Stimulated activated CD4-positive, alpha-beta T cell treated with anti-CD3 and anti-CD28 coated beads, Interleukin-4, amount 100 ng/mL, for 24 hours (primary cell): ENCODE results near the gene ANKRD6.

Experiments used
- DNase-seq: peaks from one replicate; pipeline ENCODE4 v3.0.0-alpha.2; 2020

ANKRD6 gene

GRCh38 chr6:89518352-89519055 lies 85.6 kb downstream of the ANKRD6 start:
- no peak for DNase-seq

DNA sequence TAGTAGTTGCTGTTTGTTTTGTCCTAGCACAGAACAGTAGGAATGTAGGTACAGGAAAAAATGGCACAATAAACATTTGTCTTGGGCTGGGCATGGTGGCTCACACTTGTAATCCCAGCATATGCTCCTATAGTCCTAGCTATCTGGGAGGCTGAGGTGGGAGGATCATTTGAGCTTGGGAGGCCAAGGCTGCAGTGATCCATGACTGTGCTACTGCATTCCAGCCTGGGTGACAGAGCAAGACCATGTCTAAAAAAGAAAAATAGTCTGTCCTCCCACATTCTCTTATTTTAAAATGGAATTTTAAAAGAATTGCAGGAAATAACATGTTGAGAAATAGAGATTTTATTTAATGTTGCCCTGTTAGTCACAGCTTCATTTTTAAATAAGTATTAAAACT lies 87.8 kb downstream of the ANKRD6 start:
- no peak for DNase-seq

DNA sequence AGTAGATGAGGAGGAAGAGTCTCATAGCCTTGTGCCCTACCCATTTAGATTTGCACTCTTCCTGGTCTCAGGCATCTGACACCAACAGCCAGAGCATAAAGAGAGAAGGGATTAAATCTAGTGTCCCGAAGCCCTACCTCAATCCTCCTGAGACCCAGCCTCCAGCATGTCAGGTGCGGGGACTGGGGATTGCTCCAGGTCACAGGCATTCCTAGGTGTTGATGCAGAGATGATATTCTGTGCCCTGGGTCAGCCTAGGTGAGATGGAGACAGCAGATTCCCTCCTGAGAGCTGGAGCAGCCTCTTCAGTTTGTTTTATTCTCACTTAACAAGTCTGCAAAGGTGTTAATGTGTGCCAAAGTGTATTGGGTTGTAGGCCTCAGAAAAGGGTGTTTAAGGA lies 89.8 kb downstream of the ANKRD6 start:
- DNase-seq, result no peak

DNA sequence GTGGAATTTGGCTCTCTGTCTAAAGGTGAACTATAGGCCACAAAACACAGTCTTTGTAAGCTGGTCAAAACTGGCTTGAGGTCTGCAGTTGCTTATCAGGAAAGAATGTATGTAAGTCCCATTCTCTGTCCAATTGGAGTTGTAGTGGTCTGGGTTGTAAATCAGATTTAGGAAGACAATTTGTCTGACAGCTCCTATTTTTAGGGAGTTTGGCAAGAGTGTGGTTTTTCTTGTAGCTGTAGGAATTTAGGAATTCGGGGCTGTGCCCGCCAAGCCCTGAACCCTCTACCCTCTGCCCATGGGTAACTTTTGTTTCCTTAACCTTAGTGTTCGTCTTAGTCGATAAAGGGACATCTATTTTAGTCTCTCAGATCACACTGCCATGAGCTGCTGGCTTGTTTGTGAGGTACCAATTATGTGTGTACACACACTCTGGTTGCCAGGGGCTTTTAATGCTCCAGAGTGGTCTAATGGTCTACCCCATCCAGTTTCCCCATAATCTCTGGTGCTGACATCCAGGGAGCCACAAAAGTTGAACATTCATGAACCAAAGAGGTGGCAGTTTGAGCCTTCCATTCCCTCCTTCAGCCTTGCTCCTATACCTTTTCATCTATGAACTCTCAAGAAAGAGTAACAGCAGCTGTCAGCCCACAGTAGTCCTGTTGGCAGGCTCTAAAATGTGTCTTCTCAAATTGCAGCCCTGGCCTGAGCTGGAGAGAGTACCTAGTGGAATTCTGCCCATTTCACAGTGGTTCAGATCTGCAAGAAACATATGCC lies 93.0 kb downstream of the ANKRD6 start:
- DNase-seq, result no peak

DNA sequence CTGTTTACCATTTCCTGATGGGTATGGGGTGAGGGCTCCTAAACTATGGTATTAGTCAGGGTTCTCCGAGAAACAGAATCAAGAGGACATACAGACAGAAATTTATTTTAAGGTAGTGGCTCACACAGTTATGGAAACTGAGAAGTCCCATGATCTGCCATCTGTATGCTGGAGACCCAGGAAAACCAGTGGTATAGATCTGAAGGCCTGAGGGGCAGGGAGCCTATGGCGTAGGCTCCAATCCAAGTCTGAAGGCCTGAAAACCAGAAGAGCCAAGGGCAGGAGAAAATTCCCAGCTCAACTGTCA lies 93.6 kb downstream of the ANKRD6 start:
- DNase-seq, result no peak

DNA sequence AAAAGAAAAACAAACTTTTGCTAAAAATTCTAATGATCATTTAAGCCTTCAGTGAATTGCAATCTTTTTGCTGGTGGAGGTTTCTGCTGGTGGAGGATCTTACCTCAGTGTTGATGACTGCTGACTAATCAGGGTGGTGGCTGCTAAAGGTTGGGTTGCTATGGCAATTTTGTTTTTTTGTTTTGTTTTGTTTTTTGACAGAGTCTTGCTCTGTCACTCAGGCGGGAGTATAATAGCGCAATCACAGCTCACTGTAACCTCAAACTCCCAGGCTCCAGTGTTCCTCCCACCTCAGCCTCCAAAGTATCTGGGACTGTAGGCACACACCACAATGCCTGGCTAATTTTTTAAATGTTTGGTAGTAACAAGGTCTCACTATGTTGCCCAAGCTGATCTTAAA lies 94.7 kb downstream of the ANKRD6 start:
- DNase-seq, result no peak

GRCh38 chr6:89528866-89529265 lies 95.9 kb downstream of the ANKRD6 start:
- no peak for DNase-seq

DNA sequence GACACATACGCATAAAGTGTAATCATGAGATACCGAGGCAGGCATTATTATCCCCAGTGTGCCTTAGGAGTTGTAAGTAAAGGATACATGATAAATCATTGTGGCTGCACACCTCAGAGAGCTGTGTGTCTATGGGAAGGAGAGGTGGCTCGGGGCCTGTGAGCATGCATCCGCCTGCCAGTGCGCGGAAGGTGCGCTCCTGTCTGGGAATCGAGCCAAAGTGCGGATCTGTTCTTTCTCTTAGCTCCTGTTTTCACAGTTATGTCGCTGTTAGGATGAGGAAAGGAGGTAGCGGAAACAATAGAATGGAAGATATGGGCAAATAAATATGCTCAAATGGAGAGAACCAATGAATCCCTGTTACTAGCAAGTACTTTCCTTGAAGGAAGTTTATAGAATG lies 98.0 kb downstream of the ANKRD6 start:
- no peak for DNase-seq

DNA sequence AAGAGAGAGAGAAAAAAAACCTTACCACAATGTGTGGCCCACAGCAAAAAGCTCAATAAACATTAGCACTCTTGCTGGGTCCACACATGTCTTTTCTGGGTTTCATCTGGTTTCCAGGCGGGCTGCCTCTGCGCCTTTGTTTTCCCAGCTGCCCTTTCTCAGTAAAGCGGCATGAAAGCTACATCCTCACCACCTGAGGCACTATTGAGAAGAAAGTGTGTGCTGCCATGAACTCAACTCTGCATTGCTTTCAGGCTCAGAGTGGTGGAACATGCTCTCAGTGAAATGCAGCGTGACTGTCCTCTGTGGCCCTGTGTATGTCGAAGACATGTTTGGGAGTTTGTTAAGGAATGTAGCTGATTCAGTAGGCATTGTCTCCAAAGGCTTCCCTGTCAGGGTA lies 103.3 kb downstream of the ANKRD6 start:
- no peak for DNase-seq

DNA sequence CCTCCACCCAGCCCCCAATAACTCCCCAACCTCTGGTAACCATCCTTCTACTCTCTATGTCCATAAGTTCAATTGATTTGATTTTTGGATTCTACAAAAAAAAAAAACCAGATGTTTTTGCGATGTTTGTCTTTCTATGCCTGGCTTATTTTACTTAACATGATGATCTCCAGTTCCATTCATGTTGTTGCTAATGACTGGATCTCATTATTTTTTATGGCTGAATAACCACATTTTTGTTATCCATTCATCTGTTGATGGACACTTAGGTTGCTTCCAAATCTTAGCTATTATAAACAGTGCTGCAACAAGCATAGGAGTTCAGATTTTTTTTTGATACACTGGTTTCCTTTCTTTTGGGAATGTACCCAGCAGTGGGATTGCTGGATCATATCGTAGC lies 106.8 kb downstream of the ANKRD6 start:
- DNase-seq, result no peak

GRCh38 chr6:89542081-89542857 lies 109.3 kb downstream of the ANKRD6 start:
- no peak for DNase-seq

- no peak for DNase-seq
Observed at GRCh38 chr6:89542866-89543265, 109.9 kb downstream of the ANKRD6 start.

- no peak for DNase-seq
Observed at GRCh38 chr6:89547281-89547680, 114.3 kb downstream of the ANKRD6 start.

DNA sequence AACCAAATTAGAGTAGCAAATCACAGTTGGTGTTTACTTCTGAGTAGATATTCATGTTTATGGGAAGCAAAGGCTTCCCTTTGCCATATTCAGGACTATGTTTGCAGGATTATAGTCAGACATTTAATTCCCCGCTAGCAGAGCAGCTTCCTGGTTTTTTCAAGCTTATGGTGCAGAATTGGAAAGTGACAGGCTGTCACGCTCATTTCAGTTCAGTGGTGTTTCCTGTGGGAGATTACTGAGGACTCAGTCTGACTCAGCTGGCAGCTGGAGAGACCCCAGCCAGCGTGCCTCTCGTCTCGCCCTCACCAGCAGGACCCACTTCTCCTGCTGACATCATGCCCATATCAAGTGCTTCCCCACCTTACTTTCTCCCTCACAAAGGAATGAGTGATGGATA lies 120.5 kb downstream of the ANKRD6 start:
- no peak for DNase-seq

DNA sequence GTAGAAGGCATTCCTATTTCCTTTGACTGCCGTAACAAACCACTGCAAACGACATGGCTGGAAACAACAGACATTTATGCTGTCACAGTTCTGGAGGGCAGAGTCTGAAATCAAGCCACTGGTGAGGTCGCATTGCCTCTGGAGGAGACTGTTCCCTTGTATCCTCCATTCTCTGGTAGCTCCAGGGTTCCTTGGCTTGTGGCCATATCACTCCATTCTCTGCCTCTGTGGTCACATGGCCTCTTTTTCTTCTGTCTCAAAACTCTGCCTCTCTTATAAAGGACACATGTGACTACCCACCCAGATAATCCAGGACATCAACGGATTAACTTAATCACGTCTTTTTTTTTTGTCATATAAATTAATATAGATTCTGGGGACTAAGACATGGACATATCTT lies 121.2 kb downstream of the ANKRD6 start:
- DNase-seq, result no peak

- DNase-seq, result no peak
Observed at GRCh38 chr6:89555031-89555430, 122.1 kb downstream of the ANKRD6 start.

GRCh38 chr6:89555806-89556205 lies 122.9 kb downstream of the ANKRD6 start:
- DNase-seq, result no peak

GRCh38 chr6:89559487-89559886 lies 126.5 kb downstream of the ANKRD6 start:
- DNase-seq, result no peak

GRCh38 chr6:89562093-89562973 lies 129.4 kb downstream of the ANKRD6 start:
- no peak for DNase-seq

GRCh38 chr6:89563866-89564265 lies 130.9 kb downstream of the ANKRD6 start:
- no peak for DNase-seq

DNA sequence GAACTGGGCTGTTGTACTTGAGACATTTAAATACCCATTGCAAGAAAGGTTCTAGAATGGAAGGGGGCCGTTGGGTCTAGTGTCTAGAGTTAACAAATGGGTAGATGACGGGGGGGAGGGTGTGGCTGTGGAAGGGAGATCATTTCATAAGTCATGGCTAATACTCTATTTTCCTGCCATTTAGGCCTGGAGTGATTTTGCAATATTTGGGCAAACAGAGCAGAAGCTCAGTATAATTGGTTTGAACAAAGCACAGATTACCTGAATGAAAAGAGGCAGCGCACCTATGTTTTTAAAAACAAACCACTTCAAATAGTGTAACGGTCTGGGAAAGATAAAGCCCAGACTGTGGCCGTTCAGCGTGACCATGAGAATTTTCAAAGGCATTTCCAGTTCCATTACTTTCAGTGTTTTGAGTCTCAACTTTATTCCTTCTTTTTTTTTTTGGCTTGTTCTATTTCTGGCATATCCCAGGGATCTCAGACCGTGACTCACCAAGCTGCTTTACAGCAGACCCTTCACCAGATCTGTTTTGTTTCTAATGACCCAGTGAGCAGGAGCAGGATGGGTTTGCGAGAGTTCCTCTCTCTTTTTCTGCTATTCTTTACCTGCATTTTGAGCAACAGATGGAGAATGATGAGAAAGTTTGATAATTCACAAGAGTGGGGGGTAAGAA lies 131.9 kb downstream of the ANKRD6 start:
- no peak for DNase-seq

DNA sequence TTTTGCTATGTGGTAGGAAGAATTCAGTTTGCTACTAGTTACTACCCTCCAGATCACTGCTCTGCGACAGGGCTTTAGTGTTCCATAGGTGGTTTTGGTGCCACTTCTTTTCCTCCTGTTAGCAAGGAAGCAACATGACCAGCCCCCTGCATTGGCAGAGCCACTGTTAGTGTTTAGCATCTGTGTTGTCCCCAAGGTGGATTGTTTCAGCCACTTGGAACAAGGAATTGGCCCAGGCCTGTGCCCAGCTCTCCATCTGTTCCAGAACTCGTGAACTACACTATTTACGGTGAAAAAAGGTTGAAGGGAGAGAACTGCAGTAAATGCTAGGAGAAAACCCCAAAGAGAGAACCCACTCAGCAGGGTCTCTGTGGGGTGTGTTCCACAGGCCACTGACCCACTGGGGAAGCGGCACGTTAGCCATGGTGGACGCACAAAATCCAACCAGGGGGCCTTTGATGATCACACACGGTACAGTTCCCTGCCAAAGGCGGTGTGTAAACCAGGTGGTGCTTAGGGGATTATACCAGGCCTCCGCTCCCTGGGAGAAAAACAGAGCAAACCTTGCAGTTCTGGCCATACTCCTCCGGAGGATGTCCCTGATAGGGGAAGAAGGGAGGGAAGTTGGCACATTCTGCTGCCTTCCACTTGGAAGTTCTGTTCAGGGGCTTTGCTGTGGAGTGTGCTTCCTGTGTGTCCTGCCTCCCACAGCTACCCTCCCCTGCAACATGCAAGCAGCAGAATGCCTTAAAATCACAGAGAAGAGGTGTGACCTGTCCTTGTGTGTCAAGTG lies 133.3 kb downstream of the ANKRD6 start:
- no peak for DNase-seq
